Activated CD8-positive, alpha-beta T cell treated with anti-CD3 and anti-CD28 coated beads for 36 hours (primary cell): Measurements from ENCODE around the gene MAP7D2. TPM values are rescaled to one million over a fixed set of nuclear protein-coding genes. Genes with fewer than 3 reads are reported as not detected.
A peak's percentile ranks its signal among the peaks of the same experiment; 100 is the strongest.
"Not testable (repeated sequence)": the region's sequence is repeated elsewhere in the genome, so short reads cannot be mapped to it uniquely, and the experiment has no call there.

Source experiments
- ATAC-seq: fragments of 200-7000 bp; cut with Tn5 transposase; one replicate; pipeline ENCODE4 v1.10.0; 2021; ENCODE audit warnings: mild to moderate bottlenecking, moderate library complexity
- CTCF ChIA-PET: fragments of 350-600 bp; sonication (Branson Sonifier 250); formaldehyde crosslinking; loops from one replicate; lab custom pipeline; 2021; ENCODE audit warnings: antibody characterized with exemption; lab: Charles Lee
- POLR2A ChIA-PET: fragments of 350-600 bp; sonication (Branson Sonifier 250); formaldehyde crosslinking; loops from one replicate; lab custom pipeline; 2021; ENCODE audit warnings: antibody characterized with exemption; lab: Charles Lee
- DNase-seq: peaks from one replicate; pipeline ENCODE4 v3.0.0-alpha.2; 2020
- H3K27ac Mint-ChIP-seq: one replicate; pipeline ENCODE4 v1.8.0; 2021; ENCODE audit warnings: mild to moderate bottlenecking, mixed read lengths
- H3K27me3 Mint-ChIP-seq: one replicate; pipeline ENCODE4 v1.8.0; 2021; ENCODE audit warnings: mixed read lengths
- H3K36me3 Mint-ChIP-seq: one replicate; pipeline ENCODE4 v1.8.0; 2021; ENCODE audit warnings: low read depth, mixed read lengths
- H3K4me1 Mint-ChIP-seq: one replicate; pipeline ENCODE4 v1.8.0; 2021; ENCODE audit warnings: low read depth, mixed read lengths
- H3K4me3 Mint-ChIP-seq: one replicate; pipeline ENCODE4 v1.8.0; 2021; ENCODE audit warnings: mild to moderate bottlenecking, moderate library complexity, mixed read lengths
- H3K9me3 Mint-ChIP-seq: one replicate; pipeline ENCODE4 v1.8.0; 2021; ENCODE audit warnings: mixed read lengths
- CTCF ChIP-seq: fragments of 200-600 bp; IDR thresholded peaks from one replicate; pipeline ENCODE4 v1.8.0; 2022; ENCODE audit warnings: antibody characterized with exemption, mild to moderate bottlenecking
- intact Hi-C: fragments of 100-400 bp; cut with micrococcal nuclease; formaldehyde crosslinking; loops from one replicate; pipeline ENCODE4 v1.10.0; 2022
- total RNA-seq, 2 experiments: library from RNA; stranded (reverse); gene quantifications; one replicate each; pipeline ENCODE4 v1.2.3, GENCODE V29; 2021

Gene MAP7D2
- total RNA-seq: under 1 TPM; 0.20 to 0.63 TPM

GRCh38 chrX:20116577-20117240 is at the start of gene MAP7D2:
Gene MAP7D2, minus strand, starts transcription at chrX:20116907. Its CDS starts 28 bp downstream, at chrX:20116879.
- peak within 1 kb of the TSS; percentile 48 for H3K4me3 Mint-ChIP-seq
- ATAC-seq (peak; percentile 20), DNase-seq (no peak)
- H3K27me3 Mint-ChIP-seq: peaks cover 13% of the 10 kb centered on the region
- ChIA-PET POLR2A (no interaction called here), CTCF (no interaction called here)
- TF ChIP-seq CTCF: no peak
- intact Hi-C loops: no loop called here
- H3K36me3 Mint-ChIP-seq: no peaks in the 10 kb centered on the region
- H3K27ac Mint-ChIP-seq: no peak within 1 kb of the TSS
- no peaks in the 10 kb centered on the region for H3K9me3 Mint-ChIP-seq
- peaks cover 2% of the 10 kb centered on the region for H3K4me1 Mint-ChIP-seq

GRCh38 chrX:20162516-20162915 is 45.8 kb upstream of the MAP7D2 start:
- peaks cover 24% of the 10 kb centered on the region for H3K36me3 Mint-ChIP-seq
- intact Hi-C loops, H3K27me3 Mint-ChIP-seq, H3K9me3 Mint-ChIP-seq, DNase-seq, ATAC-seq, H3K4me1 Mint-ChIP-seq, H3K27ac Mint-ChIP-seq, CTCF ChIA-PET, H3K4me3 Mint-ChIP-seq, POLR2A ChIA-PET: not testable (repeated sequence)

- ChIA-PET POLR2A (no interaction called here), CTCF (interaction anchor here (0.9 kb wide), 1 partner anchor 64 kb away, joined by 3 read pairs; no protein-coding TSS in a partner anchor)
- Mint-ChIP-seq H3K36me3 (peaks cover 27% of the 10 kb centered on the region), H3K9me3 (no peaks in the 10 kb centered on the region), H3K27ac (no peak overlapping the region), H3K4me3 (no peak overlapping the region), H3K27me3 (no peaks in the 10 kb centered on the region), H3K4me1 (no peaks in the 10 kb centered on the region)
- ATAC-seq: no peak
- DNase-seq: no peak
- intact Hi-C loops: no loop called here
- no peak for TF ChIP-seq CTCF
These were observed 43.2 kb upstream of the MAP7D2 start for GRCh38 chrX:20159797-20160385.

- peaks cover 31% of the 10 kb centered on the region for H3K36me3 Mint-ChIP-seq
- POLR2A ChIA-PET: no interaction called here
These were observed 35.0 kb upstream of the MAP7D2 start for GRCh38 chrX:20151689-20152088.

GRCh38 chrX:20149326-20149725 is 32.6 kb upstream of the MAP7D2 start:
- no peak for TF ChIP-seq CTCF

More at GRCh38 chrX:20151689-20152088, 35.0 kb upstream of the MAP7D2 start:
- intact Hi-C loops: no loop called here
- no peak for TF ChIP-seq CTCF
- H3K9me3 Mint-ChIP-seq: no peaks in the 10 kb centered on the region
- DNase-seq (no peak), ATAC-seq (no peak)
- no peak overlapping the region for H3K4me3 Mint-ChIP-seq
- H3K27ac Mint-ChIP-seq: no peak overlapping the region
- no peaks in the 10 kb centered on the region for H3K27me3 Mint-ChIP-seq
- no peaks in the 10 kb centered on the region for H3K4me1 Mint-ChIP-seq
- CTCF ChIA-PET: no interaction called here

More at GRCh38 chrX:20149326-20149725, 32.6 kb upstream of the MAP7D2 start:
- POLR2A ChIA-PET: no interaction called here
- DNase-seq (no peak), ATAC-seq (no peak)
- Mint-ChIP-seq H3K4me3 (no peak overlapping the region), H3K27me3 (no peaks in the 10 kb centered on the region), H3K27ac (no peak overlapping the region), H3K4me1 (peaks cover 7% of the 10 kb centered on the region), H3K9me3 (no peaks in the 10 kb centered on the region), H3K36me3 (peaks cover 25% of the 10 kb centered on the region)
- intact Hi-C loops: loop anchor here (10.0 kb wide), 1 partner anchor 105 kb away; no protein-coding TSS in a partner anchor
- CTCF ChIA-PET: no interaction called here
